Naive thymus-derived CD4-positive, alpha-beta T cell (primary cell): ENCODE data around the gene TMEM229B. TPM values are rescaled to one million over a fixed set of nuclear protein-coding genes. Genes with fewer than 3 reads are reported as not detected.

ENCODE experiments used
- ATAC-seq: fragments of 150-1000 bp; cut with Tn5 transposase; 2 replicates; pipeline ENCODE4 v1.10.0; 2021; ENCODE audit warnings: mild to moderate bottlenecking, moderate library complexity
- CTCF ChIA-PET: fragments of 350-600 bp; sonication (Branson Sonifier 250); formaldehyde crosslinking; loops from one replicate; lab custom pipeline; 2021; ENCODE audit warnings: antibody characterized with exemption; lab: Charles Lee
- POLR2A ChIA-PET: fragments of 350-600 bp; sonication (Branson Sonifier 250); formaldehyde crosslinking; loops from one replicate; lab custom pipeline; 2021; ENCODE audit warnings: antibody characterized with exemption, inconsistent platforms; lab: Charles Lee
- DNase-seq, 9 donors: peaks; one replicate each; pipeline versions ENCODE4 v3.0.0 to v3.0.0-alpha.2; 2020 to 2022; ENCODE audit warnings: mixed read lengths in 1 of 9
- H3K27ac ChIP-seq: one replicate; pipeline ENCODE4 v1.7.0; 2013; ENCODE audit warnings: mild to moderate bottlenecking, low read depth, low read length, moderate library complexity
- H3K27me3 ChIP-seq, 2 donors: one replicate each; pipeline ENCODE4 v1.7.0; 2013; ENCODE audit warnings: low read length in 2 of 2, mild to moderate bottlenecking in 2 of 2, moderate library complexity in 2 of 2; ENCODE audit not compliant: control insufficient read depth in 2 of 2, insufficient read depth in 2 of 2
- H3K36me3 ChIP-seq, 3 experiments: 1 replicate in 2 of 3; 2 replicates in 1 of 3; pipeline ENCODE4 v1.7.0; 2013; ENCODE audit warnings: low read length in 3 of 3, mild to moderate bottlenecking in 3 of 3, moderate library complexity in 1 of 3; ENCODE audit not compliant: insufficient read depth in 3 of 3, control insufficient read depth in 2 of 3
- H3K4me1 ChIP-seq, 2 donors: one replicate each; pipeline ENCODE4 v1.7.0; 2013; ENCODE audit warnings: low read length in 2 of 2, mild to moderate bottlenecking in 2 of 2, moderate library complexity in 1 of 2; ENCODE audit not compliant: control insufficient read depth in 2 of 2, insufficient read depth in 2 of 2
- H3K4me3 ChIP-seq: 2 replicates; pipeline ENCODE4 v1.7.0; 2013; ENCODE audit warnings: mild to moderate bottlenecking, low read length
- H3K9me3 ChIP-seq, 3 experiments: 1 replicate in 2 of 3; 2 replicates in 1 of 3; pipeline ENCODE4 v1.7.0; 2013; ENCODE audit warnings: low read length in 3 of 3; ENCODE audit not compliant: control insufficient read depth in 2 of 3
- H3K27ac Mint-ChIP-seq, 9 donors: one replicate each; pipeline ENCODE4 v1.8.0; 2020 to 2022; ENCODE audit warnings: mixed read lengths in 9 of 9, mild to moderate bottlenecking in 8 of 9, moderate library complexity in 5 of 9, inconsistent platforms in 2 of 9
- H3K27me3 Mint-ChIP-seq, 5 donors: one replicate each; pipeline ENCODE4 v1.8.0; 2021 to 2022; ENCODE audit warnings: mixed read lengths in 5 of 5, mild to moderate bottlenecking in 1 of 5
- H3K36me3 Mint-ChIP-seq, 5 donors: one replicate each; pipeline ENCODE4 v1.8.0; 2020 to 2022; ENCODE audit warnings: mixed read lengths in 5 of 5, mild to moderate bottlenecking in 3 of 5, inconsistent platforms in 1 of 5
- H3K4me1 Mint-ChIP-seq, 7 donors: one replicate each; pipeline ENCODE4 v1.8.0; 2020 to 2022; ENCODE audit warnings: mixed read lengths in 7 of 7, mild to moderate bottlenecking in 3 of 7, inconsistent platforms in 1 of 7
- H3K4me3 Mint-ChIP-seq, 10 donors: one replicate each; pipeline ENCODE4 v1.8.0; 2020 to 2022; ENCODE audit warnings: mild to moderate bottlenecking in 10 of 10, mixed read lengths in 10 of 10, moderate library complexity in 6 of 10, inconsistent platforms in 2 of 10
- H3K9me3 Mint-ChIP-seq, 11 donors: one replicate each; pipeline ENCODE4 v1.8.0; 2020 to 2022; ENCODE audit warnings: mixed read lengths in 11 of 11, mild to moderate bottlenecking in 4 of 11, inconsistent platforms in 1 of 11, moderate library complexity in 1 of 11
- intact Hi-C, 2 donors: fragments of 100-400 bp; cut with micrococcal nuclease; formaldehyde crosslinking; loops; one replicate each; pipeline ENCODE4 v1.15.1; 2023
- polyA plus RNA-seq, 2 donors: library from polyadenylated mRNA; unstranded; fragments of 300-500 nt; fragmentation: Illumina TruSeq; gene quantifications; one replicate each; pipeline ENCODE4 v1.2.3, GENCODE V29; 2021
- total RNA-seq, 6 experiments: library from RNA in 5 of 6; stranded (reverse) in 5 of 6; gene quantifications; 1 replicate in 5 of 6; 2 replicates in 1 of 6; pipeline ENCODE4 v1.2.3 and lab custom pipeline; 2021 to 2026

Gene TMEM229B
- total and polyA plus RNA-seq, 7 experiments from 2014 or later, result 19.1 to 32.2 (median 30.6) TPM

- peaks cover 0 to 41% (median 7%) of the 10 kb centered on the region in 5 donors for H3K27me3 Mint-ChIP-seq
- no peak overlapping the region for H3K27ac Mint-ChIP-seq
- Histone ChIP-seq H3K4me3 (no peak overlapping the region), H3K4me1 (no peaks in the 10 kb centered on the region), H3K27me3 (no peaks in the 10 kb centered on the region), H3K36me3 (no peaks in the 10 kb centered on the region), H3K27ac (no peak overlapping the region), H3K9me3 (no peaks in the 10 kb centered on the region)
- ChIA-PET CTCF (interaction anchor here (0.6 to 3.9 kb wide), 2 partner anchors 11 to 228 kb away, joined by 3 to 18 read pairs; no protein-coding TSS in a partner anchor), POLR2A (no interaction called here)
- H3K4me3 Mint-ChIP-seq, result no peak overlapping the region
- intact Hi-C loops, result no loop called here
- no peak for DNase-seq
- H3K36me3 Mint-ChIP-seq, result no peaks in the 10 kb centered on the region
- no peak for ATAC-seq
- H3K4me1 Mint-ChIP-seq, result no peaks in the 10 kb centered on the region
- H3K9me3 Mint-ChIP-seq, result no peaks in the 10 kb centered on the region
Measured at GRCh38 chr14:67438969-67439368, 49.6 kb downstream of the TMEM229B start.

- no peaks in the 10 kb centered on the region for H3K4me1 ChIP-seq
- H3K27ac Mint-ChIP-seq, result no peak overlapping the region
- no peaks in the 10 kb centered on the region for H3K4me1 Mint-ChIP-seq
- peaks cover 0 to 44% (median 7%) of the 10 kb centered on the region in 5 donors for H3K27me3 Mint-ChIP-seq
- H3K36me3 Mint-ChIP-seq, result no peaks in the 10 kb centered on the region
- POLR2A ChIA-PET, result no interaction called here
- H3K4me3 Mint-ChIP-seq, result no peak overlapping the region
- DNase-seq (no peak), ATAC-seq (no peak)
- no peaks in the 10 kb centered on the region for H3K27me3 ChIP-seq
- intact Hi-C loops, result no loop called here
- no peak overlapping the region for H3K27ac ChIP-seq
- no peaks in the 10 kb centered on the region for H3K36me3 ChIP-seq
- H3K9me3 Mint-ChIP-seq, result no peaks in the 10 kb centered on the region
- H3K9me3 ChIP-seq, result no peaks in the 10 kb centered on the region
- H3K4me3 ChIP-seq, result no peak overlapping the region
- CTCF ChIA-PET, result interaction anchor here (0.5 to 1.7 kb wide), 3 partner anchors 29 to 135 kb away, joined by 3 to 4 read pairs (median 3); no protein-coding TSS in a partner anchor
Measured at GRCh38 chr14:67436006-67436866, 52.3 kb downstream of the TMEM229B start.

- Mint-ChIP-seq H3K27ac (no peak overlapping the region), H3K9me3 (no peaks in the 10 kb centered on the region), H3K27me3 (peaks cover 0 to 42% (median 7%) of the 10 kb centered on the region in 5 donors), H3K4me3 (no peak overlapping the region), H3K4me1 (no peaks in the 10 kb centered on the region), H3K36me3 (no peaks in the 10 kb centered on the region)
- Histone ChIP-seq H3K4me1 (no peaks in the 10 kb centered on the region), H3K4me3 (no peak overlapping the region), H3K27me3 (no peaks in the 10 kb centered on the region), H3K9me3 (no peaks in the 10 kb centered on the region), H3K27ac (no peak overlapping the region), H3K36me3 (no peaks in the 10 kb centered on the region)
- intact Hi-C loops, result no loop called here
- DNase-seq (no peak), ATAC-seq (no peak)
- ChIA-PET CTCF (interaction anchor here (0.6 to 1.1 kb wide), 2 partner anchors 86 to 217 kb away, joined by 3 read pairs; no protein-coding TSS in a partner anchor), POLR2A (no interaction called here)
Measured at GRCh38 chr14:67435603-67436002, 52.9 kb downstream of the TMEM229B start.

GRCh38 chr14:67432050-67432564 is 56.4 kb downstream of the TMEM229B start:
- ChIA-PET POLR2A (interaction anchor here (1.2 kb wide), 1 partner anchor 56 kb away, joined by 4 read pairs; the partner anchor contains the start of gene TMEM229B), CTCF (interaction anchor here (0.8 to 12.9 kb wide), 3 partner anchors 20 to 273 kb away, joined by 3 to 184 read pairs (median 3); partner anchors contain the start of gene PLEK2)
- Histone ChIP-seq H3K27ac (no peak overlapping the region), H3K27me3 (no peaks in the 10 kb centered on the region), H3K9me3 (no peaks in the 10 kb centered on the region), H3K36me3 (no peaks in the 10 kb centered on the region), H3K4me1 (no peaks in the 10 kb centered on the region), H3K4me3 (no peak overlapping the region)
- H3K4me1 Mint-ChIP-seq, result peaks cover 0 to 4% (median 0%) of the 10 kb centered on the region in 7 donors
- ATAC-seq (no peak), DNase-seq (no peak)
- intact Hi-C loops, result no loop called here
- H3K27me3 Mint-ChIP-seq, result peaks cover 0 to 32% (median 5%) of the 10 kb centered on the region in 5 donors
- no peaks in the 10 kb centered on the region for H3K9me3 Mint-ChIP-seq
- no peak overlapping the region for H3K4me3 Mint-ChIP-seq
- H3K36me3 Mint-ChIP-seq, result no peaks in the 10 kb centered on the region
- H3K27ac Mint-ChIP-seq, result no peak overlapping the region

GRCh38 chr14:67429510-67430205 is 58.9 kb downstream of the TMEM229B start:
- no peak overlapping the region for H3K27ac Mint-ChIP-seq
- H3K9me3 Mint-ChIP-seq, result no peaks in the 10 kb centered on the region
- ChIA-PET POLR2A (interaction anchor here (0.6 kb wide), 1 partner anchor 20 kb away, joined by 3 read pairs; no protein-coding TSS in a partner anchor), CTCF (interaction anchor here (0.5 to 12.9 kb wide), 5 partner anchors 10 to 230 kb away, joined by 3 to 184 read pairs (median 18); no protein-coding TSS in a partner anchor)
- intact Hi-C loops, result loop anchor here in 1 of 2 donors (5.0 kb wide), 1 partner anchor 98 kb away; no protein-coding TSS in a partner anchor
- H3K4me3 Mint-ChIP-seq, result no peak overlapping the region
- H3K36me3 Mint-ChIP-seq, result no peaks in the 10 kb centered on the region
- Histone ChIP-seq H3K27me3 (no peaks in the 10 kb centered on the region), H3K4me3 (no peak overlapping the region), H3K4me1 (no peaks in the 10 kb centered on the region), H3K27ac (no peak overlapping the region), H3K36me3 (no peaks in the 10 kb centered on the region), H3K9me3 (no peaks in the 10 kb centered on the region)
- peaks cover 4 to 38% (median 11%) of the 10 kb centered on the region in 5 donors for H3K27me3 Mint-ChIP-seq
- DNase-seq (no peak), ATAC-seq (no peak)
- H3K4me1 Mint-ChIP-seq, result peaks cover 0 to 8% (median 0%) of the 10 kb centered on the region in 7 donors

GRCh38 chr14:67428501-67429031 is 60.0 kb downstream of the TMEM229B start:
- Histone ChIP-seq H3K9me3 (no peaks in the 10 kb centered on the region), H3K4me1 (no peaks in the 10 kb centered on the region), H3K4me3 (no peak overlapping the region), H3K36me3 (no peaks in the 10 kb centered on the region), H3K27ac (no peak overlapping the region), H3K27me3 (no peaks in the 10 kb centered on the region)
- DNase-seq (no peak), ATAC-seq (no peak)
- no peak overlapping the region for H3K4me3 Mint-ChIP-seq
- H3K27ac Mint-ChIP-seq, result no peak overlapping the region
- no peaks in the 10 kb centered on the region for H3K9me3 Mint-ChIP-seq
- H3K36me3 Mint-ChIP-seq, result no peaks in the 10 kb centered on the region
- intact Hi-C loops, result loop anchor here in 1 of 2 donors (5.0 kb wide), 1 partner anchor 99 kb away; no protein-coding TSS in a partner anchor
- CTCF ChIA-PET, result interaction anchor here (0.6 to 12.9 kb wide), 17 partner anchors 10 to 623 kb away, joined by 3 to 184 read pairs (median 5); no protein-coding TSS in a partner anchor
- POLR2A ChIA-PET, result no interaction called here
- peaks cover 0 to 8% (median 0%) of the 10 kb centered on the region in 7 donors for H3K4me1 Mint-ChIP-seq
- peaks cover 6 to 36% (median 16%) of the 10 kb centered on the region in 5 donors for H3K27me3 Mint-ChIP-seq
